ENCODE results near the gene MYL3.
"Not testable (repeated sequence)": the region's sequence is repeated elsewhere in the genome, so short reads cannot be mapped to it uniquely, and the experiment has no call there.

Gene MYL3

GRCh38 chr3:46863261-46863782, at the start of gene MYL3:
MYL3 (minus strand) TSS chr3:46863444; CDS start chr3:46863390, 54 bp downstream.
- no peak for DNase-seq (ENCODE audit: low read depth)

GRCh38 chr3:46912986-46913385, 49.7 kb upstream of the MYL3 start:
- no peak for DNase-seq (ENCODE audit: low read depth)

- not testable (repeated sequence) for DNase-seq (ENCODE audit: low read depth)
Measured at GRCh38 chr3:46910914-46911313, 47.7 kb upstream of the MYL3 start.

- no peak for DNase-seq (ENCODE audit: low read depth)
Measured at GRCh38 chr3:46910166-46910760, 47.0 kb upstream of the MYL3 start.

- DNase-seq (ENCODE audit: low read depth) = peak; percentile 65
Measured at GRCh38 chr3:46909535-46910161, 46.4 kb upstream of the MYL3 start.

GRCh38 chr3:46908986-46909534, 45.8 kb upstream of the MYL3 start:
- DNase-seq (ENCODE audit: low read depth) = no peak

- DNase-seq (ENCODE audit: low read depth) = no peak
Measured at GRCh38 chr3:46908294-46908985, 45.2 kb upstream of the MYL3 start.

GRCh38 chr3:46907960-46908293, 44.7 kb upstream of the MYL3 start:
- no peak for DNase-seq (ENCODE audit: low read depth)

- no peak for DNase-seq (ENCODE audit: low read depth)
Measured at GRCh38 chr3:46907271-46907670, 44.0 kb upstream of the MYL3 start.

- no peak for DNase-seq (ENCODE audit: low read depth)
Measured at GRCh38 chr3:46906471-46907058, 43.3 kb upstream of the MYL3 start.

- no peak for DNase-seq (ENCODE audit: low read depth)
Measured at GRCh38 chr3:46905661-46906451, 42.6 kb upstream of the MYL3 start.

GRCh38 chr3:46905213-46905560, 41.9 kb upstream of the MYL3 start:
- DNase-seq (ENCODE audit: low read depth) = no peak

GRCh38 chr3:46904303-46905212, 41.3 kb upstream of the MYL3 start:
- no peak for DNase-seq (ENCODE audit: low read depth)

- no peak for DNase-seq (ENCODE audit: low read depth)
Measured at GRCh38 chr3:46903341-46904302, 40.4 kb upstream of the MYL3 start.

GRCh38 chr3:46902188-46902631, 39.0 kb upstream of the MYL3 start:
- DNase-seq (ENCODE audit: low read depth) = no peak

- no peak for DNase-seq (ENCODE audit: low read depth)
Measured at GRCh38 chr3:46901591-46902187, 38.4 kb upstream of the MYL3 start.

GRCh38 chr3:46901061-46901460, 37.8 kb upstream of the MYL3 start:
- DNase-seq (ENCODE audit: low read depth) = no peak

- no peak for DNase-seq (ENCODE audit: low read depth)
Measured at GRCh38 chr3:46900356-46900755, 37.1 kb upstream of the MYL3 start.

- no peak for DNase-seq (ENCODE audit: low read depth)
Measured at GRCh38 chr3:46900007-46900292, 36.7 kb upstream of the MYL3 start.

Measured in stimulated activated CD4-positive, alpha-beta T cell treated with anti-CD3 and anti-CD28 coated beads, Interleukin-2, amount 100 ng/mL, for 4 hours (primary cell).